ENCODE measurements around the gene IL17F. TPM values are rescaled to one million over a fixed set of nuclear protein-coding genes. Genes with fewer than 3 reads are reported as not detected.

Gene IL17F
- polyA plus RNA-seq (ENCODE audit: insufficient read length): not detected

DNA sequence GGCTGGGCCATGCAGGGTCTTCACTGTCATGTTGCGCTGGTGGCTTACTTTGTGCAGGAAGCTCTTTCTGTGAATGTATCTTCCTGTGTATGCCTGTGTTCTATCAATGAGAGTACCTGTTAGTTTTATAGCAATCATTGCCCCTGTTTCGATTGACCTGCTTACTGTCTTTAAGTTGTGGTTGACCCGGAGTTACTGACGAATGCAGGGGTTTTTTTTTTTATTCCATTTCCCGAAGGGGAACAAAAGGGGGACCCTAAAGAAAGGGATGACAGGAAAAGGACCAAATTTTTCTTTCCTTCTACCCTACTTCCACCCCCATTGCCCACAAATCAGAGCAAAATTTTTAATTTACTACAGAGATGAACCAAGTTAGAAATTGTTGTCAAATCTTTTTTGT is at the start of gene IL17F:
Gene IL17F (minus strand): TSS at position 101 of the 400 bp plus-strand sequence. CDS start 71 bp downstream, at position 30.
- no peak for DNase-seq (ENCODE audit: low read depth)

DNA sequence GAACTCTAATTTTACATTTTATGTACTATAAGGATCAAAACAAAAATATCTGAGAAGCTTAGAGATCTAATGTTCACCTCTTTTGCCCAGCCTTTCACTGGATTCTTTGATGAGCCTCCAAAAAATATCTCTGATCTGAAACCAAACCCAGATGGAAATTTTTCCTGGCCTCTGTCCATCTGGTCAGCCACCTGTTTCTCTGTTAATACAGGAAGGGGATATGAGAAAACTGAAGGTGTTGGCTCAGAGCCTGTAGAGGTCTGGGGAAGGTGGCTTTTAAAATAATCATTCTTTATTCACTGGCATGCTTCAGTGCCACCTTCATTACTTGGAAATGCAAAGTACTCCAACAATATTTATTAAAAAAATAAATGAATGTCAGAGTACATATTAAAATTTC is 48.8 kb upstream of the IL17F start:
- no peak for DNase-seq (ENCODE audit: low read depth)

DNA sequence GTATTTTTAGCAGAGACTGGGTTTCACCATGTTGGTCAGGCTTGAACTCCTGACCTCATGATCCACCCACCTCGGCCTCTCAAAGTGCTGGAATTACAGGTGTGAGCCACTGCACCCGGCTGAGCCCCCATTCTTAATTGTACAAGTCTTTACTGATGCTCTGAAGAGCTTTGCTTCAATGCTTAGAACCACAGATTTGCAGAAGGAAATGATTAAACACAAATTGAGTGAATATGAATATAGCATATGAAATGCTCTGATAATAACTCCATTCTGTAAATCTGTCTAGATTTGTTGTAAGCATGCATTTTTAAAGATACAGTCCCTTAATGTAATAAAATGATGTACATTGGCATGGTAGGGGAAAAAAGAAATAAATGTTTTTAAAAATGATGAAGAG is 44.5 kb upstream of the IL17F start:
- no peak for DNase-seq (ENCODE audit: low read depth)

DNA sequence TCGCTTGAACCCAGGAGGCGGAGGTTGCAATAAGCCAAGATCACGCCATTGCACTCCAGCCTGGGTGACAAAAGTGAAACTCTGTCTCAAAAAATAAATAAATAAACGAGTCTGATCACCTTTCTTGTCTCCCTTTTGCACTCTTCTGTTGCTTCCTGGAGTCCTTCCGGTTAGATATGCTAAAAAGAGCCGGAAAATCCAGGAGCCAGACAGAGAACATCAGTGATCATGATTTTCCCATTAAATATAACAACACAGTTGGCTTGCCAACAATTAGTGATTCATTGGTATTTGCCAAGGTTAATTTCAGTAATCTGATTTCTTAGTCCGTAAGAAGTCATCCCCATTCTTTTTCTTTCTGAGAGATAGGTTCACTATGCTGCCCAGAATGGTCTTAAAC is 43.9 kb upstream of the IL17F start:
- no peak for DNase-seq (ENCODE audit: low read depth)

DNA sequence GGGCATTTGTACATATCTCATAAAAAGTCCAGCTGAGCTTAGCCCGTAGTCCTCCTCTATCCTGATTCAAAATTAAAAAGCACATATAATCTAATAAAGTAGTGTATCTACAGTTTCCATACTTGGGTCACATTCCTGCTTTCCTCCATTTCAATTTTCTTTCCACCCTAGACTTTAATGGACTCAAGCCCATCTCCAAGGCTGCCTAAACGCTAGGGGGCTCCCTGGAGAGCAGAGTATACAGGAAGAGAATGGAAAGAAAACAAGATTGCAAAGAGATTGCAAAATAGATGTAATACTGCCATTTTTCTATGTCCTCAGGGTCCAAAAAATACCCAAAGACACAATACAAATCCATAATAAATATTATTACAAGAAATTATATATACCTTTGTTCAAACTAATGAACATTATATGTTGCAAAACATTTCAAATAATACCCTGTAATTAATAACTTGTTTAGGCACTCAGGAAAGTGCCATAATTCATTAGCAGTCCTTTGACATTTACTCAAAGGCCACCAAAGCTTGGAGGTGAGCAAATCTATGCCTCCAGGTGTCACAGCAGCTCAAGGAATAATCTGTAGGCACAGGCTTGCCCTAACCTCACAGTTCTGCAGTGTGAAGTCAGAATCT is 42.6 kb upstream of the IL17F start:
- no peak for DNase-seq (ENCODE audit: low read depth)

DNA sequence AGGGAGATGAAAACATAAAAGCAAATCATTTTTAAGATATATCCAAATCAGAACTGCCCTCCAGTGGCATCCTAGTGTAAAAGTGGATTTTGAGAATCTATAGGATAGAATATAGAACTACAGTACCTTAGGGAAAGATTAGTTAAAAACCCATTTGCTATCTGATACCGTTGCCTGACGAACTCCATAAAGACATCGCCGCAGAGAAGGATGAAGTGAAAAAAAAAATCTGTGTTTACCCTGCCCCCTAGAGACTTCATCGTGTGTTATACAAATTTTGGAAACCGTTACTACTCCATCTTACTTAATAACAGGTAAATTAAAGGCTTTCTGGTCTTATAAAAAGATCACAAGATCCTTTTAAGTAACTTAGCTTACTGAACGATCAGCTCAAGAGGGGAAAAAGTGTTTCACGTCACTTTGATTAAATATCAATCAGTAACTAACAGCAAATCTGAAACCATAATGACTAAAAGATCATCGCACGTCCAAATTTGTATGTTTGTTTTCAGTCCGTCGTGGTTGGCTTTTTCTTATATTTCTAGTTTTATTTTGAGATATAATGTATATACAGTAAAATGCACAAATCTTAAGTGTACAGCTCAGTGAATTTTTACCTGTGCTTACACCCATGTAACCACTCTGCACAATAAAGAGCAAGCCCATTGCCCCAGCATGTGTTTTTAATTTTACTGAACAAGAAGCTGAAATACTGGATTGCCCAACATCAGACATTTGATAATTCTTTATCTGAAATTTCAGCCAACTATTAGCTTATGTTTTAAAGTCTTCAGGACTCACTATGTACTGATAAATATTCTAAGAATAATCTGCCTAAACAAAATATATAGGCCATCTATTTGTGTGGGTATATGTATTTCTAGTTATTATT is 41.1 kb upstream of the IL17F start:
- no peak for DNase-seq (ENCODE audit: low read depth)

DNA sequence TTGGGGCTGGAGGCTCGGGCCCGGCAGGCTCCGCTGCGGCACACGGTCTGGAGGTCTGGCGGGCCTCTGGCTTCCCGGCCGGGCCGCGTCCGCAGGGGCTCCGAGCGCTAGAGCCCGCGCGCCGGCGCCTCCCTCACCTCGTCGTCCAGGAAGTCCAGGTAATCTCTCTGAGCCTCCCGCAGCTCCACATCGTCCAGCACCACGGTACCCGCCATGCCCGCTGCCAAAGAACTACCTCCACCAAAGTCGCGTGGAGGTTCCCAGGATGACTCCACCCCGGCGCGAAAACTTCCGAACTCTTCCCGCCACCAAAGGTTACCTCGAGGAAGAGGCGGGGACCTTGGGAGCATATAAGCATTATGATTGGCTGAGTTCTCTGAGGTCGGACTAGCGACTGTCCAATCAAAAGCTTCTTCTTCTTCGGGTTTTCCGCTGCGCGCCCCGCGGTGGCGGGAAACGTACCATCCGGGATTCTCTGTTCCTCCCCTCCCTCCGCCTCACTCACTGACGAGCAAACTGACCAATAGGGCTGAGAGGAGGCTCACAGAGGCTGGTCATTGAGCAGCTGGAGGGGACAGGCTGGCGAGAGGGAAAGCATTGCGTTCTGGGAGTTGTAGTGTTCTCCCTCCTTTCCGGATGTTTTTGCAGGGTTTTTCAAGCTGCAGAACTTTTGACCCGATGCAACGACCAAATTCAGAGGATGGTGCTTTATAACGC is 40.3 kb upstream of the IL17F start, which contains the start of gene MCM3:
Gene MCM3 (minus strand): TSS at position 283 of the 717 bp plus-strand sequence. CDS start 68 bp downstream, at position 215.
- DNase-seq (ENCODE audit: low read depth): peak; percentile 100

DNA sequence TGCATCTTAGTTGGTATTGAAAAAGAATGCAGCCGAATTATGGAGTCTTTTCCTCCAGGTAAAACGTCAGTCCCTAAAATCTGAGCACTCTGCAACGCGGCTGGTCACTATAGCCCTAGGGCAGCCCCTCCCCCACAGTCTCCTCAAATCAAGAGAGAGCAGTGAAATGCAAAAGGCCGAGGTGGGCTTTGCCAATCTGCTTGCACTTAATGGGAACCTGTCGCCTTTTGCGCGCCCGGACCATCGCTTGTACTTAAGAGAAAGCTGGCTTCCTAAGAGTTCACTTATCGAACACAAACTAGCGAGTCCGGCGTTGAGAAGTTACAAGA is 39.8 kb upstream of the IL17F start:
- no peak for DNase-seq (ENCODE audit: low read depth)

DNA sequence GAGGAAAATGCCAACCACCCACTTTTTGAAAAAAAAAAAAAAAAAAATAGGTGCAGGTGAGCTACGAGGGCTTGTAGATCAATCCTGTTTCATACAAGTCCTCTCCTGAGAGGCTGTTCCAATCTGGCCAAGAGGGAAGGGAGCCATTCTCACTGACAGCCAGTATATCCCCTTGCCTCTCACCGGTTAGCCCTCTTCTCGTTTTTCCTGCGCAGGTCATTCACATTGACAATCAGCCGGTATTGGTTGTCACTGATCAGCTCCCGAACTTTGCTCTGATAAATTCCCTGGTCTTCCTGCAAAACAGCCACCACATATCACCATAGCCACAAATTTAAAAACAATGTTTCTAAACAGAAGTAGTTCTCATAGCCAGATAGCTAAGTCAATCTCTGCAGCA is 38.8 kb upstream of the IL17F start:
- no peak for DNase-seq (ENCODE audit: low read depth)

DNA sequence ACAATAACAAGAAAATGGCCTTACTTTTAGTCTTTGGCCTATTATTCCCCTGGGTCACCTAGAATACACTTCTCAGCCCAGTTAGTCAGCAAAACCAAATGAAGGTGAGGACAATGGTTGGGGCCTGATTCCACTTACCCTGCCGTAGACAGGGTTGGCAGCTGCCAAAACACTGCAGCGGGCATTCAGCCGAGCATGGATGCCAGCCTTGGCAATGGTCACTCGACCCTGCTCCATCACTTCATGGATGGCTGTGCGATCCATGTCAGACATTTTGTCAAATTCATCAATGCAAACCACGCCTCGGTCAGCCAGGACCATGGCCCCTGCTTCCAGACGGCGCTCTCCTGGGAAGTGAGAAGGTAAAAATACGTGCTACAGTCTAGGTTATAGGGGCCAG is 31.8 kb upstream of the IL17F start:
- DNase-seq (ENCODE audit: low read depth): no peak

DNA sequence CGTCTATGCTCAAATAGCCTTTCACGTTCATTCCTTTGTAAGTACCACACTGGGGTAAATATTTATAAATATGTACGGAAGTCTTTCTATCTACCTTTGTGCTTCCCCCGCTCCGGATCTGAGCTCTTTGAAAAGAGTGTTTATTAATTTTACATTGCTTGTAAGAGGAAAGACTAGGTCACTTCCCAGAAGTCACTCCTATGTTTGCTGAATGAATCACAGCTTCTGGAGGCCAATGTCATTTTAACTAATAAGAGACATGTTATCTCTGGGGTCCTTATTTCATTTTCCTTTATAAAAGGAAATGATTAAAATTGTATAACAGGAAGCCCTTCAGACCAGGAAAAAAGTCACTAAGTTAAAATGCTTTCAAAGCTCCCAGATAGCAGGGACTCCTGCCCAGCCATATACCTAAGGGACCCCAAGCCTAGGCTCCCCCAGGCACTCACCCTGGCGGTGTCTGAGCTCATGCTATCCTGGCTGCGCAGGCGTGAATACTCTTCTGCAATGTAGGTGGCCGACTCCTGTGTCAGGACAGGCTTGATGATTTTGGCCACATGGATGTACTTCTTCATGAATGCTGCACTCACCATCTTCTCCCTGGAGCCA is 27.7 kb upstream of the IL17F start:
- DNase-seq (ENCODE audit: low read depth): no peak

DNA sequence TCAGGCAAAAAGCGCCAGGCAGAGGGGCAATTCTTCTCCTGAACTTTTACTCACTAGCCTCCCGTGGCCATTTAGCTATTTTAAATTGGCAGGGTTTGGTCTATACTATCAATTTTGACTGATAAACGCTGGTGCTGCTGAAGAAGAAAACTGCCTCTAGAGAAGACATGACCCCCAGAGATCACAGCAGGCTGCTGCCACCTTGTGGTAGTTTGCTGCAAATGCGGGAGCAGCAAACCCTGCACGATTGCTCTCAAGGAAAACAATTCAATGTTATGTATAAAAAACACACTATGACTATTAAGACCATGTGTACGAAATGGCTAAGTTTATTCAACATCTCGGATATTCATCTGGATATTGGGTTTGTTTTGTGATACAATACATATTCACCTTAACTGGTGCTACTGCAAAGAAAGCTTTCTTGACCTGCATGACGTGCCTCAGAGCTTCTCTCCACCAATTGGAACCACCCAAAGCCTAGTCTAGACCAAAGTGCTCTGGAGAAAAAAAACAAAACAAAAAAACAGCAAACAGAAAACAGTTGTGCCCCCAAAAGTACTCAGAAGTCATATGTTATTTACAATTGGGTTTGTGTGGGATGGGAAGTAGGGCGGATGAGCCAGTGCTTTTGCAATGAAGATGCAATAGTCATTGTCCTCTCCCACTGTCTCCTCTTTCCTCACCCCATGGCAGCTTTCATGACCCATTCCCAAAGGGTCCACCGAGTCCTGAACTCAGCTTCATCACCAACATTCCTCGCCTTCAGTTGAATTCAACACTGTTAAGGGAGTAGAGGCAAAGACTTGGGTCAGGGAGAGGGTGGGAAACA is 19.6 kb upstream of the IL17F start:
- DNase-seq (ENCODE audit: low read depth): no peak

DNA sequence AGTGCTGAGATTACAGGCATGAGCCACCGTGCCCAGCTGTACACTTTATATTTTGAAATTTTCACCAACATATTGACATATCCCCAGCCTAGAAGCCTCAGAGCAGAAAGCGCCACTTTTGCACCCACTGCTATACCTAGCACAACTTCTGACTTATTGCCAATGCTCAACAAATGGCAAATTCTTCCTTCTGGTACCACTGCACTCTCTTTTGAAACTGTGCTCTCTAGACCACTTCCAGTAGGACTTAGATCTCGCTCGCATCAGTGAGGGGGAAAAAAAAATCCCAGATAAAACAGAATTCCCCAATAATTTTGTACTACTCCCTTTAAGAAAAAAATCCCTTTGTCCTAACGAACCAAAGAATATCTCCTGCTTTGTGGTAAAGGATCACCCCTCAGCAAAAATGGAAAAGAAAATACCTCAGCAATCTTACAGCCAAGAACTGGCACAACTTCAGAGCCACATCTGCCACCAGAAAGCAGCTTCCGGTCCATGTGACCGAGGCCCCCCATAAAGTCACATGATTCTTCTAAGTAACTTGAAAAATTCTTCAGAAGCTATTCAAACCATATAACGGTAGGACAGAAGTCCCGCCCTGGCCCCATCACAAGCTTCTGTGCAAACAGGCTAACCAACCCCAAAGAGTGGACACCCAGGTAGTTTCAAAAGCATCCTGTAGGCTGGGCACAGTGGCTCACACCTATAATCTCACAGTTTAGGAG is 18.5 kb upstream of the IL17F start:
- DNase-seq (ENCODE audit: low read depth): no peak

DNA sequence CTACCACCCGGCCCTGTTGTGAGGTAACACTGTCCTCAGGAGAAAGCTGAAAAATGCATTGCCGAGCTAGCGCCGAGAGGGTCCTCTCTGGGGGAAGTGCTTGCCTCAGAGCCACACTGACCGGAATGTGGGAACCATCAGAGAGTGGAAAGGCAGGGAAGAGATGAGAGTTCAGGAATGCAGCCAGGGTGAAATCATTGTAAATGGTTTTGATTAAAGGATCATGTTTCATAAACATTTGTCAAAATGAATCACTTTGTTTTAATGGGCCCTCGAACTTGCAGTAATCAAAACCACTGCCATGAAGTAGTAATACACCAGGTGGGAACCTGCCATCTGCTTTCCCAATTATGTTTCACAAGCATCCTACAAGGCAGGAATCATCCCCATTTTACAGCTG is 16.9 kb upstream of the IL17F start:
- DNase-seq (ENCODE audit: low read depth): no peak

DNA sequence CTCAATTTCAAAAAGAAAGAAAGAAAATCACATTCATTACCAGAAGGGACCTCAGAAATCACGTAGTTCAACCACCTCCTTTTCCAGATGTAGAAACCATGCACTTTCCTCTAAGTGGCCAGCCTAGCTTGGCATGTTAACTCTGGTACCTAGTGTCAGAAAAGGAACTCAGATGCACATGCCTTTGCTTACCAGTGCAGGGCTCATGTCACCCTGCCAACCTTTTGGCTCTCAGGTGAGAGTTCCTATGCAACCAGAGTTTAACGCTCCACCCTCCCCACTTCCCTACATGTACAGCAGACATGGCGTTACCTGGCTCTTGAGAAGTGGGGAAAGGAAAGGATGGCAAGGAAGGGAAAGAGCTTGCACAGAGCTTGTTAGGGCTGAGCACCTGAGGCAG is 16.3 kb upstream of the IL17F start:
- no peak for DNase-seq (ENCODE audit: low read depth)

DNA sequence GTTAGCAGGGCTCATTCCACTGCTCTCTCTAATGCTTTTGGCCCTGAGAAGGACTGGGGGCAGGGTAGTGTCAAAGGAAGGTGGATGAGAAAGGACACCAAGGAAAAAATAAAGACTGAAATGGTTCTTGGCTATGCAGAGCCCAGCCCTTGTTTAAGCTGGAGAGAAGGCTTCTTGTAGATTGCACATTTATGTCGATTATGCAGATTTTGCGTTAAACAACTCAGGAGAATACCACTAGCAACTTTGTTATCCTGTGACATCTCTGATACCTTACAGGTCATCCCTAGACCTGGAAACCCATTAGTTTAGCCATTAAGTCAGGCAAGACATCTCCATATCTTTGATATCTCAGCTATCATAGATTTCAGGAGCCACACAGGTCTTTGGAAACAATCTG is 11.1 kb upstream of the IL17F start:
- DNase-seq (ENCODE audit: low read depth): no peak

DNA sequence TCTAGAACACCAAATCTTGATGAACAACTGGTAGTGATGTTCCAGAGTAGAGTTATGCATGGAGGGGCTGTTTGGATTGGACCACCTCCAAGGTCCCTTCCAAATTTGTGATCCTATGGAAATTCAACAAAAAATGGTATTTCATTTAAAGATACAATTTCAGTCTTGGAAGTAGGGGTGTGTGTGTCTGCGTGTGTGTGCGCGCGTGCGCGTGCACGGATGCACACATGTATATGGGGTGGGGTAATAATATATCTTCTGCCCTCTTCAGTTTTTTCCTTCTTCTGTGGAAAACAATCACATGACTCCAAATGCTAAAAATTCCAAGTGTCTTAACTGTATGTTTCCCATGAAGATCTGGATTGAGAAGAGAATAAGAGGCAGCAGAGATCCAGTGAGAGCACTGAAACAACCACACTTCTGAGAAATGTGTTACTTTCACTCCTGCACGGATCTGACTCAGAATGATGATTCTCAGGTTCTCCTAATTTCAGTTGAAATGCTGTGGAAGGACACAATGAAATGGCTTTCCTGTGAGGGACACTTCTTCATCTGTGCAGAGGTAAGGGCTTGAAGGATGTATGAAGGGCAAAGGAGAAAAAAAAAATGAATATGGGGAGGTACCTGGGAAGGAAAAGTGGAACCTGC is 10.6 kb upstream of the IL17F start:
- DNase-seq (ENCODE audit: low read depth): no peak

DNA sequence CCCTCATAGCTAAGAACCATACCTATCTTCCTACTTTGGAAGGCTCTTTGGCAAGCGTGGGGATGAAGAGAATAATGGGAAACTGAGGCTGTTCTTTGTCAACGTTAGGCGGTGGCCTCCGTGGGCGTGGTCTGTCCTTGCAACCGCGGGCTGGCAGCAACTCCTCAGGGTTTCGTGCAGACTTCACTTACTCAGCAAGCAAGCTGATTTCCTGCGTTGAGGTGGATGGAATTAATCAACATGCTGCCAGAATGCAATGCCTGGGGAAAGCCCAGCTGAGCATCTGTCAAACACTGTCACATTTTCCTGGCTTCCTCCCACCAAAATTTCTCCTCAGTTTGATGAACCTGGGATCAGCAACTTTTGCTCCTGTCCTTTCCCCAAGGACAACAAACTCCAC is 9.2 kb upstream of the IL17F start:
- no peak for DNase-seq (ENCODE audit: low read depth)

DNA sequence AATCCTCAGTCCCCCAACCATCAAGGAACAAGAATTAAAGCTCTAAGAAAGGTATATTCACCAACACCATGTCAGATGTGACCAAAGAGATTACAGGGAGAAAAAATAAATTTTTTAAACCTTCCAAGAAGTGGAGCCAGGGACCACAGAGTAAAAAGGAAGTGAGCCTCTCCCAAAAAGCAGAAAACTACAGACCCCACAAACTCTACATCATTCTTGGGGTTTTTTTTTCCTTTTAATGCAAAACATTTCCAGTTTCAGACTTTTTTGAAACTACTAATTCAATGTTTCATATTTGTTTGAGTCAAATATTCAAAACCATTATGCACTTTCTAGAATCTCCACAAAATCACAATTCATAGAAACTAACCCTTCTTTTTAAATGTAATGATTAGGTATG is 6.8 kb upstream of the IL17F start:
- DNase-seq (ENCODE audit: low read depth): no peak

DNA sequence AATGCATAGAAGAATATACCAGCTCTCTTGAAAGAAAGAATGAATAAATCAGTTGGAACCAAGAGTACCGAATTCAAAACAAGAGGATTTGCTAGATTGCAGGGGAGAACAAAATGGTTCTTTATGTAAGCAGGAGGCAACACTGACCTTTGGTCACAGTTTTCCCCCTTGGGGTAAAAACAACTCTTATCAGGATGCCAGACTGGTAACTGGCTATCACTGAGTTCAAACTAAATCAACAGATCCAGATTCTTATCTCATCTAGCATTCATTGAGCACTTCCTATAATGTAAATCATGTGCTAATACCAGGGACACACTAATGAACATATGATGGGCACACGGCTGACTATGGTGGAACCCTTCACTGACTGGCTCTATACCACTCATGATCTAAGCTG is 4.8 kb upstream of the IL17F start:
- no peak for DNase-seq (ENCODE audit: low read depth)
